Activated CD8-positive, alpha-beta memory T cell treated with anti-CD3 and anti-CD28 coated beads, Interleukin-2, amount 50 U/mL, for 1 hour (primary cell): Measurements from ENCODE around the gene NUS1.
"Not testable (repeated sequence)": the region's sequence is repeated elsewhere in the genome, so short reads cannot be mapped to it uniquely, and the experiment has no call there.

Experiments used
- DNase-seq: peaks from one replicate; pipeline ENCODE4 v3.0.0-alpha.2; 2020; ENCODE audit errors: extremely low read depth

The NUS1 gene

DNA sequence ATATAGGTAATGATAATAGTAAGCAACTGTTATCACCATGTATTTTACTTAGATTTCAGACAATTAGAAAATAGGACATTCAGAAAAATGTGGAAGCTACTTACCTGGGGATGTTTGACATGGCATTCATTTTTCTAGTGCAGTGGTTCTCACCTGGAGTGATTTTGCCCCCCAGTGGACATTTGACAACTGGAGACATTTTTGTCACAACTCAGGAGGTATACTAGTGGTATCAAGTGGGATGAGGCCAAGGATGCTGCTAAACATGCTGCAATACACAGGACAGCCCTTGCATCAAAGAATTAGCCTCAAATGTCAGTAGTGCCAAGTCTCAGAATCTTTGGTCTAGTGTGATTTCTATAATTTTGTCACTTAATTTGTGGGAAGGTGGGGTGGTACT lies 36.1 kb downstream of the NUS1 start:
- DNase-seq, result no peak

GRCh38 chr6:117718895-117719294 lies 43.6 kb downstream of the NUS1 start:
- no peak for DNase-seq

GRCh38 chr6:117721520-117721919 lies 46.3 kb downstream of the NUS1 start:
- DNase-seq, result not testable (repeated sequence)

- no peak for DNase-seq
These were observed 53.4 kb downstream of the NUS1 start for GRCh38 chr6:117728626-117729025.

GRCh38 chr6:117729613-117730012 lies 54.3 kb downstream of the NUS1 start:
- no peak for DNase-seq

- no peak for DNase-seq
These were observed 58.1 kb downstream of the NUS1 start for GRCh38 chr6:117733341-117733740.

DNA sequence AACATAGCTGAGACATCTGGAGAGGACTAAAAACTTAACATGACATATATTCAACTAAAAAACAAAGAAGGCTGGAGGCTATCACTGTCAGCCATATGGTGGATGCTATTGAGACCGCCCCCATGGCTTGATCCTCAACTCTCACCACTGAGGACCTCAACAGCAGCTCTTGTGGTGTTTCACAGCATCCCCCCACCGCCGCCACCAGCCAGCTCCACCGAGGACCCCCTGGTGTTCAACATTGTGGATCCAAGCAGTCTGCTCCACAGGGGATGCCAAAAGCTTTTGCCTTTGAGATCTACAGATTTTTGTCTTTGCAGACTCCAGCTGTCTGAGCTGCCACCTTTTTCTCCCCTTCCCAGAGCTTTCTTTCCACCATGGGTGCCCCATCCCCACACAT lies 64.6 kb downstream of the NUS1 start:
- DNase-seq, result no peak

DNA sequence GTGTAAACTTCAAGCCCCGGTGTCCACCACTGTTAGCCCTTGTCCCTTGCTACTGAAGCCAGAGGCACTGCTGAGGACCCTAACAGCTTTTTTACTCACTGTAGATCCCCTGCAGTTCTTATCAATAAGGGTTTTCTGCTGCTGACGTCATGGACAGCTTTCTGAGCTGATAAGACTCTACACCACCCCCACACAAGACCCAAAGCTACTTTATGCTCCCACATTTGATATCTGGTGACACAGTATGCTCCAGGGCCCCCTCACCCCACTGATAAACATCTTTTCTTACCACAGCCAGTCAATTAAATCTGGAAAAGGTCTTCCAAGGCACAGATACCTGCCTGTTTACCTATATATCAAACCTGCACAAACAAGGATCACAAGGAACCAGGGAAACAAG lies 65.3 kb downstream of the NUS1 start:
- no peak for DNase-seq

DNA sequence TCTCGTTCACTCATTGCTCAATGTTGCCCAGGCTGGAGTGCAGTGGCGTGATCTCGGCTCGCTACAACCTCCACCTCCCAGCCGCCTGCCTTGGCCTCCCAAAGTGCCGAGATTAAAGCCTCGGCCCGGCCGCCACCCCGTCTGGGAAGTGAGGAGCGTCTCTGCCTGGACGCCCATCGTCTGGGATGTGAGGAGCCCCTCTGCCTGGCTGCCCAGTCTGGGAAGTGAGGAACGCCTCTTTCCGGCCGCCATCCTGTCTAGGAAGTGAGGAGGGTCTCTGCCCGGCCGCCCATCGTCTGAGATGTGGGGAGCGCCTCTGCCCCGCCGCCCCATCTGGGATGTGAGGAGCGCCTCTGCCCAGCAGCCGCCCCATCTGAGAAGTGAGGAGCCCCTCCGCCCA lies 75.4 kb downstream of the NUS1 start:
- not testable (repeated sequence) for DNase-seq
